ENCODE data around the gene ARHGEF25.

- no peak for TF ChIP-seq CTCF (IDR thresholded peaks at IDR 0.05 in 4 of 5, conservative IDR thresholded peaks at IDR 0.05 in 1 of 5)
- TF ChIP-seq POLR2A (IDR thresholded peaks at IDR 0.05), result no peak
These were observed 24.3 kb upstream of the ARHGEF25 start for GRCh38 chr12:57586832-57587429.
